Measurements from ENCODE around the gene ZXDB.
A peak's percentile ranks its signal among the peaks of the same experiment; 100 is the strongest.
"Not testable (repeated sequence)": the region's sequence is repeated elsewhere in the genome, so short reads cannot be mapped to it uniquely, and the experiment has no call there.

Gene ZXDB

DNA sequence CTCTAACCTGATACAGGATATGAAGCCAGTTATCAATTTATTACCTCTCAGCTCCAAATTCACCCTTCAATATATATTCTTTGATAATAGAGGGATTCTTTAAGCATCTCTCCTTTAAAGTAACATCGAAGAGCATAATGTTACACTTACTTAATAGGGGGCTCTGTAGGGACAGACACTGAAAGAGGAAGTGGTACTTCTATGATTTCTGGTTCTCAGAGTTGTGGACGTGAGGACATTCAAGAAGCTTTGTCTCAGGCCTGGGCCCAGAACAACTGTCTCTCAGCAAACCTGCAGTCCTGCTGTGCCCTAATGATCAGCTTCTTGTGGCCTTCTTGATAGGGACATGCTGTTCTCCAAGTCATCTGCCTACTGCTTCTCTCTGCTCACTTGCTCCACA, 4.2 kb upstream of the ZXDB start:
- DNase-seq (ENCODE audit: extremely low read depth, low read depth): no peak
- TF ChIP-seq, protein P1, sequence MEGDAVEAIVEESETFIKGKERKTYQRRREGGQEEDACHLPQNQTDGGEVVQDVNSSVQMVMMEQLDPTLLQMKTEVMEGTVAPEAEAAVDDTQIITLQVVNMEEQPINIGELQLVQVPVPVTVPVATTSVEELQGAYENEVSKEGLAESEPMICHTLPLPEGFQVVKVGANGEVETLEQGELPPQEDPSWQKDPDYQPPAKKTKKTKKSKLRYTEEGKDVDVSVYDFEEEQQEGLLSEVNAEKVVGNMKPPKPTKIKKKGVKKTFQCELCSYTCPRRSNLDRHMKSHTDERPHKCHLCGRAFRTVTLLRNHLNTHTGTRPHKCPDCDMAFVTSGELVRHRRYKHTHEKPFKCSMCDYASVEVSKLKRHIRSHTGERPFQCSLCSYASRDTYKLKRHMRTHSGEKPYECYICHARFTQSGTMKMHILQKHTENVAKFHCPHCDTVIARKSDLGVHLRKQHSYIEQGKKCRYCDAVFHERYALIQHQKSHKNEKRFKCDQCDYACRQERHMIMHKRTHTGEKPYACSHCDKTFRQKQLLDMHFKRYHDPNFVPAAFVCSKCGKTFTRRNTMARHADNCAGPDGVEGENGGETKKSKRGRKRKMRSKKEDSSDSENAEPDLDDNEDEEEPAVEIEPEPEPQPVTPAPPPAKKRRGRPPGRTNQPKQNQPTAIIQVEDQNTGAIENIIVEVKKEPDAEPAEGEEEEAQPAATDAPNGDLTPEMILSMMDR (IDR thresholded peaks at IDR 0.05; ENCODE audit: low read depth, low read length, missing control alignments): no peak
- no peak overlapping the region for H3K4me3 ChIP-seq (replicated peaks; ENCODE audit: low read depth, low read length)

DNA sequence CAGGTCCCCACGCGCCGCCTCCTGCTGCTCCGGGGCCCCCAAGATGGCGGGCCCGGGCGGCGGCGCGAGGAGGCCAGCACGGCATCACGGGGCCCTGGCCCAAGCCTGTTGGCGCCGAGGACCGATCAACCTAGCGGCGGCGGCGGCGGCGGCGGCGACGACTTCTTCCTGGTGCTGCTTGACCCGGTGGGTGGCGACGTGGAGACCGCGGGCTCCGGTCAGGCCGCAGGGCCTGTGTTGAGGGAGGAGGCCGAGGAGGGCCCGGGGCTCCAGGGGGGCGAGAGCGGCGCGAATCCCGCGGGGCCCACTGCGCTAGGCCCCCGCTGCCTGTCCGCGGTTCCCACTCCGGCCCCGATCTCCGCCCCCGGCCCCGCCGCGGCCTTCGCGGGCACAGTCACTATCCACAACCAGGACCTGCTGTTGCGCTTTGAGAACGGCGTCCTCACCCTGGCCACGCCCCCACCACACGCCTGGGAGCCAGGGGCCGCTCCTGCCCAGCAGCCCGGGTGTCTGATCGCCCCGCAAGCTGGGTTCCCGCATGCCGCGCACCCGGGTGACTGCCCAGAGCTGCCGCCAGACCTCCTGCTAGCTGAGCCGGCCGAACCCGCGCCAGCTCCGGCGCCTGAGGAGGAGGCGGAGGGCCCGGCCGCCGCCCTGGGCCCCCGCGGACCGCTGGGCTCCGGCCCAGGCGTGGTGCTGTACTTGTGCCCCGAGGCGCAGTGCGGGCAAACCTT, 516 bp downstream of the ZXDB start:
- not testable (repeated sequence) for DNase-seq (ENCODE audit: extremely low read depth, low read depth)
- peak overlapping the region; percentile 46 for H3K4me3 ChIP-seq (replicated peaks; ENCODE audit: low read depth, low read length)

DNA sequence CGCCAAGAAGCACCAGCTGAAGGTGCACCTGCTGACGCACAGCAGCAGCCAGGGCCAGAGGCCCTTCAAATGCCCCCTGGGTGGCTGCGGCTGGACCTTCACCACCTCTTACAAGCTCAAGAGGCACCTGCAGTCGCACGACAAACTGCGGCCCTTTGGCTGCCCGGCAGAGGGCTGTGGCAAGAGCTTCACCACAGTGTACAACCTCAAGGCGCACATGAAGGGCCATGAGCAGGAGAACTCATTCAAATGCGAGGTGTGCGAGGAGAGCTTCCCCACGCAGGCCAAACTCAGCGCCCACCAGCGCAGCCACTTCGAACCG, 1.0 kb downstream of the ZXDB start:
- H3K4me3 ChIP-seq (replicated peaks; ENCODE audit: low read depth, low read length): peak overlapping the region; percentile 46
- not testable (repeated sequence) for DNase-seq (ENCODE audit: extremely low read depth, low read depth)

DNA sequence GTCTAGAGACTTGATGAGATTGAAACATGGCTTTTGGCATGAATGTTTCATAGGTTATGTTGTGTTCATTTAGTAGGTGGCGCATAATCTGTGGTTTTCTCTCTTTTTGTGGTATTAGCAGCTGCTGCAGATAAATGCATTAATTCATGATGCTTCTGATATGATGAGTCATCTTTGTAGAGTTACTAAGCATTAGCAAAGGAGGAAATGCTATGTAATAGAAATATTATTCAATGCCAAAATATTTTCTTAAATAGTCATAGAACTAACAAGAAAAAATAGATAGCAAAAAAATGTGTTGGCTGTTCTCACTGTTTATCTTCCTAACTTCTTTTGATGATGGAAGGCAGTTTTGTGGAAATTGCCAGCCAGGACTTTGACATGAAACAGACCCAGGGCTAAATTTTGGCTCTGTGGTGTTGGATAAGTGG, 3.6 kb downstream of the ZXDB start:
- TF ChIP-seq, protein P1 (IDR thresholded peaks at IDR 0.05; ENCODE audit: low read depth, low read length, missing control alignments): no peak
- peak overlapping the region; percentile 24; the same call in 1 of the 2 replicates for H3K4me3 ChIP-seq (replicated peaks; ENCODE audit: low read depth, low read length)
- DNase-seq (ENCODE audit: extremely low read depth, low read depth): peak; percentile 22

DNA sequence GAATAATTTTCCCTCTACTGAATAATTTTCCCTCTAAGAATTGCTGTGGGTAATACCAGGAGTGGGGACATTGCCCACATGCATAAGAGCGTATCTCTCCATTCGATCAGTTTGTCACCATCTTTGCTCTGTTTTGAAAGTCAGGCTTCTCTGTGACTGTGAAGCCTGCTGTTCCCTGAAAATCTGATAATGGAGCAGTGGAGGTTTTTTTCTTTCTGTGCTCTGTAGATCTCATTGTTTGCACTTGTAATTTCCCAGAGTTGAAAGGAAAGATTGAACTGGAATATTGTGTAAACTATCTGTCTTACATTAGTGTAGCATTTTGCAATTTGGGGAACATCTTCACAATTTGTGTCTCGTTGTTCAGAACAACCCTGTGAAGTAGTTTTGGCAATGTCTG, 4.3 kb downstream of the ZXDB start:
- peak overlapping the region; percentile 24 for H3K4me3 ChIP-seq (replicated peaks; ENCODE audit: low read depth, low read length)
- DNase-seq (ENCODE audit: extremely low read depth, low read depth): no peak
- TF ChIP-seq, protein P1 (IDR thresholded peaks at IDR 0.05; ENCODE audit: low read depth, low read length, missing control alignments): no peak

DNA sequence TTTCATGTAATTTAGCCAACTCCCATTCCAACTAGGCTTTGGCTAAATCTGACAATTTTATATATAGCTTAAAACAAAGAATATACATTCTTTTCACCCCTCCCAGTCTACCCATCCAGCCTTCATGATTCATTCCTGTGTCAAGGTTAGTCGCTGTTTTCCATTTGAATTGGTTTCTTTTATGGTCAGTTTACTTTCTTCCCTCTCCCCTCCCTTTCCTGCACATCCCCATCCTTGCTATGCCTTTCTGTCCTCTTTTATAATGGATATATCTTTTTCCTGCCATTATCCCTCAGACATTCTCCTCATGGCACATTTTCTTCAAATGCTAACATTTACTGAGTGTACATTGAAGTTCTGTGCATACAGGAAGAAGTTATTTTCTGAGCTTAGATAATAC, 4.7 kb downstream of the ZXDB start:
- TF ChIP-seq, protein P1 (IDR thresholded peaks at IDR 0.05; ENCODE audit: low read depth, low read length, missing control alignments): no peak
- no peak for DNase-seq (ENCODE audit: extremely low read depth, low read depth)
- peak overlapping the region; percentile 24 for H3K4me3 ChIP-seq (replicated peaks; ENCODE audit: low read depth, low read length)

DNA sequence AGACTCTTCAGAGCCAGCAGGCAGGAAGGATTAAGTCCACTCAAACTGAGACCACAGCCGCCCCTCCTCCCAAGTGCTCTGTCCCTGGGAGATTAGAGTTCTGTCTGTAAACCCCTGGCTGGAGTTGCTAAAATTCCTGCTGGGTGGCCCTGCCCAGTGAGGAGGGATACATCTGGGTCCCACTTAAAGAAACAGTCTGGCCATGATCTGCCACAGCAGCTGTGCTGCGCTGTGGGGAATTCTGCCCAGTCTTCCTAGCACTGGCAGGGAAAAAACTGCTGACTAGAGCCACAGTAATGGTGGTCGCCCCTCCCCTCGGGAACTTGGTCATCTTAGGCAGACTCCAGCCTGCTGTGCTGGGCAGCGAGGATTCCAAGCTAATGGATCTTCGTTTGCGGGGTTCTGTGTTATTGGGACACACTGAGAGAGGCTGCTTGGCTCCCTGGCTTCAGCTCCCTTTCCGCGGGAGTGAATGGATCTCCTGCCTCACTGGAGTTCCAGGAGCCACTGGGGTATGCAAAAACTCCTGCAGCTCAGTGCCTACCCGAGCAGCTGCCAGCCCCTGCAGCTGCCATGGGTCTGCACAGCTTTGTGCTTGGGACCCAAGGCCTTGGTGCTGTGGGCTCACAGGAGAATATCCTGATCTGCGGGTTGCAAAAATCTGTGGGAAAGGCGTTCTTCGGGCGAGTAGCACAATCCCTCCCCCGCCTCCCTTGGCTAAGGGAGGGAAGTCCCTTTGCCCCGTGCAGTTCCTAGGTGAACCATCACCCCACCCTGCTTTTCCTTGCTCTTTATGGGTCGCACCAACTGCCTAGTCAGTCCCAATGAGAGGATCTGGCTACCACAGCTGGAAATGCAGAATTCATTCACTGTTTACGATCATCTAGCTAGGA, 15.7 kb downstream of the ZXDB start:
- DNase-seq (ENCODE audit: extremely low read depth, low read depth): no peak
- TF ChIP-seq, protein P1 (IDR thresholded peaks at IDR 0.05; ENCODE audit: low read depth, low read length, missing control alignments): no peak
- no peak overlapping the region for H3K4me3 ChIP-seq (replicated peaks; ENCODE audit: low read depth, low read length)

DNA sequence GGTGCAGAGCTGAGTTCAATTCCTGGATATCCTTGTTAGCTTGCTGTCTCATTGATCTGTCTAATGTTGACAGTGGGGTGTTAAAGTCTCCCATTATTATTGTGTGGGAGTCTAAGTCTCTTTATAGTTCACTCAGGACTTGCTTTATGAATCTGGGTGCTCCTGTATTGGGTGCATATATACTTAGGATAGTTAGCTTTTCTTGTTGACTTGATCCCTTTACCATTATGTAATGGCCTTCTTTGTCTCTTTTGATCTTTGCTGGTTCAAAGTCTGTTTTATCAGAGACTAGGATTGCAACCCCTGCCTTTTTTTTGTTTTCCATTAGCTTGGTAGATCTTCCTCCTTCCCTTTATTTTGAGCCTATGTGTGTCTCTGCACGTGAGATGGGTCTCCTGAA, 21.5 kb downstream of the ZXDB start:
- not testable (repeated sequence) for DNase-seq (ENCODE audit: extremely low read depth, low read depth); H3K4me3 ChIP-seq (replicated peaks; ENCODE audit: low read depth, low read length)

DNA sequence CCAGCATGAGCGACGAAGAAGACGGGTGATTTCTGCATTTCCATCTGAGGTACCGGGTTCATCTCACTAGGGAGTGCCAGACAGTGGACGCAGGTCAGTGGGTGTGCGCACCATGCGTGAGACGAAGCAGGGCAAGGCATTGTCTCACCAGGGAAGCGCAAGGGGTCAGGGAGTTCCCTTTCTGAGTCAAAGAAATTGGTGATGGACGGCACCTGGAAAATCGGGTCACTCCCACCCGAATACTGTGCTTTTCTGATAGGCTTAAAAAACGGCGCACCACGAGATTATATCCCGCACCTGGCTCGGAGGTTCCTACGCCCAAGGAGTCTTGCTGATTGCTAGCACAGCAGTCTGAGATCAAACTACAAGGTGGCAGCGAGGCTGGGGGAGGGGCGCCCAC, 37.6 kb downstream of the ZXDB start:
- H3K4me3 ChIP-seq (replicated peaks; ENCODE audit: low read depth, low read length); DNase-seq (ENCODE audit: extremely low read depth, low read depth): not testable (repeated sequence)
